ENCODE measurements around the gene DLG2. TPM values are rescaled to one million over a fixed set of nuclear protein-coding genes. Genes with fewer than 3 reads are reported as not detected.

Gene DLG2
- total RNA-seq, 4 donors from 2014 or later: 0.18 to 8.3 (median 2.5) TPM

DNA sequence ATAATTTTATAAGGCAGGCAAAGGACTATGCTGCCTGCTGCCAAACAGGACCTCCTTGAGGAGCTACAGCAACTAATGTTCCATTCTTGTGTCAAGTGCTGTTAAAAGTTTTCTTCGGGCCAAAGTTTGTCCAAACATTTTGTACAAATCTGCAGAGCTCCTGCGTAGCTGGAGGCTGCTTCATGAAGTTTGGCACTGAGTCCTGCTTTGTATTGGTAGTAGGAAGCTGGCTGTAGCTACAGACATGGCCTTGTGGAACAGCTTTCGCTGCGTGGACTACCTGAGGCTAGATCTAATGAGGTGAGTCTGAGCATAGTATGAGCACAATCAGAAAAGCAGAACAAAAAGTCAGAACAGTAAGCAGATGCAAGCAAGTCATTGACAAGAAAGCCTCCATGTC lies 528.1 kb downstream of the DLG2 start:
- H3K4me1 ChIP-seq: no peaks in the 10 kb centered on the region
- no peaks in the 10 kb centered on the region for H3K27me3 ChIP-seq
- DNase-seq: no peak
- no peaks in the 10 kb centered on the region for H3K9me3 ChIP-seq
- TF ChIP-seq, protein P1, sequence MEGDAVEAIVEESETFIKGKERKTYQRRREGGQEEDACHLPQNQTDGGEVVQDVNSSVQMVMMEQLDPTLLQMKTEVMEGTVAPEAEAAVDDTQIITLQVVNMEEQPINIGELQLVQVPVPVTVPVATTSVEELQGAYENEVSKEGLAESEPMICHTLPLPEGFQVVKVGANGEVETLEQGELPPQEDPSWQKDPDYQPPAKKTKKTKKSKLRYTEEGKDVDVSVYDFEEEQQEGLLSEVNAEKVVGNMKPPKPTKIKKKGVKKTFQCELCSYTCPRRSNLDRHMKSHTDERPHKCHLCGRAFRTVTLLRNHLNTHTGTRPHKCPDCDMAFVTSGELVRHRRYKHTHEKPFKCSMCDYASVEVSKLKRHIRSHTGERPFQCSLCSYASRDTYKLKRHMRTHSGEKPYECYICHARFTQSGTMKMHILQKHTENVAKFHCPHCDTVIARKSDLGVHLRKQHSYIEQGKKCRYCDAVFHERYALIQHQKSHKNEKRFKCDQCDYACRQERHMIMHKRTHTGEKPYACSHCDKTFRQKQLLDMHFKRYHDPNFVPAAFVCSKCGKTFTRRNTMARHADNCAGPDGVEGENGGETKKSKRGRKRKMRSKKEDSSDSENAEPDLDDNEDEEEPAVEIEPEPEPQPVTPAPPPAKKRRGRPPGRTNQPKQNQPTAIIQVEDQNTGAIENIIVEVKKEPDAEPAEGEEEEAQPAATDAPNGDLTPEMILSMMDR (IDR thresholded peaks at IDR 0.05): no peak
- TF ChIP-seq POLR2A (IDR thresholded peaks at IDR 0.05): no peak
- H3K27ac ChIP-seq: no peak overlapping the region
- H3K36me3 ChIP-seq: no peaks in the 10 kb centered on the region
- no peak overlapping the region for H3K4me3 ChIP-seq

DNA sequence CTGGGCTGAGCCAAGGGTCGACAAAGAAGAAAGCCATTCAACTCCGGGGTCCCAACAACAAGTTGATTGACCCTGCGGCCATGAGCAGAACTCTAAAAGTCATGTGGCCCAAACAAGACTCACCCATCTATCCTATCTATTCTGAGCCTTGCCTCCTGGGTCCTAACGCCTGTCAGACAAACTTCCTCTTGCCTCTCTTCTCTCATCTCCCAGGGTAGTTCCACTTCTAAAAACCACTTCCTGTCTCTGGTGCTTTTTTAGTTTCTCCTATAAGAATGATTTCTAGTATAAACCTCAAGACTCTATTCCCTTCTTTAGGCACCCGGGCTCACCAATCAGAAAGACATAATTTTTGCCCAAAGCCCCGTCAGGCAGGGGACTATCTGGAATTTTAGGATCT lies 530.2 kb downstream of the DLG2 start:
- Histone ChIP-seq H3K9me3 (no peaks in the 10 kb centered on the region), H3K27ac (no peak overlapping the region), H3K4me1 (no peaks in the 10 kb centered on the region), H3K36me3 (no peaks in the 10 kb centered on the region), H3K27me3 (no peaks in the 10 kb centered on the region), H3K4me3 (no peak overlapping the region)
- TF ChIP-seq, protein P1 (IDR thresholded peaks at IDR 0.05): no peak
- no peak for TF ChIP-seq POLR2A (IDR thresholded peaks at IDR 0.05)
- DNase-seq: peak in 1 of 3 donors; percentile 21

- Histone ChIP-seq H3K36me3 (no peaks in the 10 kb centered on the region), H3K4me3 (no peak overlapping the region), H3K9me3 (no peaks in the 10 kb centered on the region), H3K4me1 (no peaks in the 10 kb centered on the region), H3K27ac (no peak overlapping the region), H3K27me3 (no peaks in the 10 kb centered on the region)
- TF ChIP-seq POLR2A (IDR thresholded peaks at IDR 0.05): no peak
- TF ChIP-seq, protein P1 (IDR thresholded peaks at IDR 0.05): no peak
- no peak for DNase-seq
These were observed 531.9 kb downstream of the DLG2 start for GRCh38 chr11:85095239-85095638.

DNA sequence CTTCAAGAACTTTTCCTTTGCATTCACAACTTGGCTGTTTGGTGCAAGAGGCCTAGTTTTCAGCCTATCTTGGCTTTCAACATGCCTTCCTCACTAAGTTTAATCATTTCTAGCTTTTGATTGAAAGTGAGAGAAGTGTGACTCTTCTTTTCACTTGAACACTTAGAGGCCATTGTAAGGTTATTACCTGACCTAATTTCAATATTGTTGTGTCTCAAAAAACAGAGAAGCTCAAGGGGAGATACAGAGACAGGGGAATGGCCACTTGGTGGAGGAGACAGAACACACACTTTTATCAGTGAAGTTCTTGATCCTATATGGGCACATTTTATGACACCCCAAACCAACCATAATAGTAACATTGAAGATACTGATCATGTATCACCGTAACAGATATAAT lies 532.3 kb downstream of the DLG2 start:
- TF ChIP-seq POLR2A (IDR thresholded peaks at IDR 0.05): no peak
- TF ChIP-seq, protein P1 (IDR thresholded peaks at IDR 0.05): no peak
- H3K9me3 ChIP-seq: no peaks in the 10 kb centered on the region
- no peaks in the 10 kb centered on the region for H3K36me3 ChIP-seq
- no peak for DNase-seq
- no peaks in the 10 kb centered on the region for H3K27me3 ChIP-seq
- no peaks in the 10 kb centered on the region for H3K4me1 ChIP-seq
- no peak overlapping the region for H3K4me3 ChIP-seq
- H3K27ac ChIP-seq: no peak overlapping the region

GRCh38 chr11:85089654-85090053 lies 537.5 kb downstream of the DLG2 start:
- no peaks in the 10 kb centered on the region for H3K36me3 ChIP-seq
- H3K27ac ChIP-seq: no peak overlapping the region
- H3K9me3 ChIP-seq: no peaks in the 10 kb centered on the region
- no peaks in the 10 kb centered on the region for H3K4me1 ChIP-seq
- no peak for DNase-seq
- H3K27me3 ChIP-seq: no peaks in the 10 kb centered on the region
- H3K4me3 ChIP-seq: no peak overlapping the region
- no peak for TF ChIP-seq POLR2A (IDR thresholded peaks at IDR 0.05)
- TF ChIP-seq, protein P1 (IDR thresholded peaks at IDR 0.05): no peak

DNA sequence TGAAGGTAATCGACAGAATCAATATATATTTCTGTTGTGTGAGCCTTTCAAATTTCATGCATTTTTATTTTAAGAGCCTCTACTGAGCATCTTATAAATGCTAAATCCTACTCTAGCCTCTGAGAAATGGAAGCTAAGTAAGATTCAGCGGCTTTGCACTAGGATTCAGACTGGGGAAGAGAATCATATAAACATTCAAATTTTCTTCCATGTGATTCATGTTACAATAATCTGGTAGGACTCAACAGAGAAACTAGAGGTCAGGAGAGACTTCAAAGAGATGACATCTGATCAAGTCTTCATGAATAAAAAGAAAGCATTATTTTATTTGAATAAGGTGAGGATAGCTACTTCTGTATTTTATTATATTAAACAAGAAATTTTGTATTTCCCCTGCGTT lies 538.9 kb downstream of the DLG2 start:
- no peaks in the 10 kb centered on the region for H3K27me3 ChIP-seq
- no peaks in the 10 kb centered on the region for H3K4me1 ChIP-seq
- no peak overlapping the region for H3K4me3 ChIP-seq
- DNase-seq: no peak
- H3K27ac ChIP-seq: no peak overlapping the region
- TF ChIP-seq, protein P1 (IDR thresholded peaks at IDR 0.05): no peak
- TF ChIP-seq POLR2A (IDR thresholded peaks at IDR 0.05): no peak
- H3K9me3 ChIP-seq: no peaks in the 10 kb centered on the region
- H3K36me3 ChIP-seq: no peaks in the 10 kb centered on the region
